Measurements from ENCODE around the gene EEFSEC.

DNA sequence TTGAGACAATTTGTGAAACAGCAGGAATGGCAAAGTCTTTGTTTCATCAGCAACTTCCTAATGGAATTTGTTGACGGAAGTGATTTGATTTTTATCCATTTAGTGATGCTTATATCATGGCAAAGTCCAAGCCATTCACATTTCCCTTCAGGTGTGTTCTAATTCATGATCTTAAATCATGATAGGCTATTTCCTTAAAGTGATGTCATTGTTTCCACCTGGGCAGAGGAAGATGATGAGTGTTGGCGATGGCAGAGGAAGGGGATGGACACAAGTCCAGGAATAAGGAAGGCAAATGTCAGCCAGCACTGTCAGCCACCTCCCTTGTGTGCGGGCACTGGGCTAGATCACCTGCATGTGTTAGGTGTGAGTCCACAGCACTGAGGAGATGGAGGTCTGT, 49.9 kb downstream of the EEFSEC start:
- TF ChIP-seq, protein P1, sequence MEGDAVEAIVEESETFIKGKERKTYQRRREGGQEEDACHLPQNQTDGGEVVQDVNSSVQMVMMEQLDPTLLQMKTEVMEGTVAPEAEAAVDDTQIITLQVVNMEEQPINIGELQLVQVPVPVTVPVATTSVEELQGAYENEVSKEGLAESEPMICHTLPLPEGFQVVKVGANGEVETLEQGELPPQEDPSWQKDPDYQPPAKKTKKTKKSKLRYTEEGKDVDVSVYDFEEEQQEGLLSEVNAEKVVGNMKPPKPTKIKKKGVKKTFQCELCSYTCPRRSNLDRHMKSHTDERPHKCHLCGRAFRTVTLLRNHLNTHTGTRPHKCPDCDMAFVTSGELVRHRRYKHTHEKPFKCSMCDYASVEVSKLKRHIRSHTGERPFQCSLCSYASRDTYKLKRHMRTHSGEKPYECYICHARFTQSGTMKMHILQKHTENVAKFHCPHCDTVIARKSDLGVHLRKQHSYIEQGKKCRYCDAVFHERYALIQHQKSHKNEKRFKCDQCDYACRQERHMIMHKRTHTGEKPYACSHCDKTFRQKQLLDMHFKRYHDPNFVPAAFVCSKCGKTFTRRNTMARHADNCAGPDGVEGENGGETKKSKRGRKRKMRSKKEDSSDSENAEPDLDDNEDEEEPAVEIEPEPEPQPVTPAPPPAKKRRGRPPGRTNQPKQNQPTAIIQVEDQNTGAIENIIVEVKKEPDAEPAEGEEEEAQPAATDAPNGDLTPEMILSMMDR (IDR thresholded peaks at IDR 0.05), result no peak
- TF ChIP-seq POLR2A (IDR thresholded peaks at IDR 0.05), result no peak
